K562 (cell line): ENCODE results near the gene PTPRF. TPM values are rescaled to one million over a fixed set of nuclear protein-coding genes. Genes with fewer than 3 reads are reported as not detected.

ENCODE experiments used
- ATAC-seq: fragments of 200-7000 bp; cut with Tn5 transposase; 3 replicates; pipeline ENCODE4 v1.9.1; 2020; ENCODE audit warnings: moderate library complexity
- BruUV-seq: library from RNA; stranded (reverse); fragments of 400-500 nt; replicated peaks from 2 replicates; lab custom pipeline; 2021; lab: Mats Ljungman, UMichigan
- CTCF ChIA-PET: fragments of 300-600 bp; formaldehyde crosslinking; extraction: SDS; loops from one replicate; lab custom pipeline; 2021; ENCODE audit warnings: low intra/inter-chr PET ratio; lab: Yijun Ruan, JAX
- POLR2A ChIA-PET: fragments of 300-600, 350-650 bp; sonication (Branson Sonifier 250); formaldehyde crosslinking; extraction: SDS; loops from one replicate; lab custom pipeline; 2021; ENCODE audit warnings: antibody characterized with exemption, inconsistent platforms; lab: Yijun Ruan, JAX
- DNase-seq, 4 experiments: peaks; one replicate each; pipeline versions ENCODE4 v3.0.0 to v3.0.0-alpha.2; 2011 to 2018; ENCODE audit warnings: low spot score in 3 of 4, mixed read lengths in 3 of 4; ENCODE audit errors: extremely low read depth in 1 of 4
- FAIRE-seq: peaks from 2 replicates; lab custom pipeline; 2011; peaks lifted over from hg19 to GRCh38; lab: Jason Lieb, UNC
- H2AFZ ChIP-seq: 2 replicates; pipeline ENCODE4 v1.6.0; 2011; ENCODE audit warnings: low read depth, low read length, control low read depth, inconsistent platforms
- H3K27ac ChIP-seq: fragments of 200-600 bp; 3 replicates; pipeline ENCODE4 v1.8.0; 2011; ENCODE audit warnings: low read depth, mild to moderate bottlenecking, control low read depth, inconsistent platforms, low read length, moderate library complexity, mixed read lengths; ENCODE audit errors: extremely low read depth
- H3K27me3 ChIP-seq, 2 experiments: fragments of 300-600 bp in 1 of 2; 2 replicates in 1 of 2; 3 replicates in 1 of 2; pipeline versions ENCODE4 v1.6.0 to v1.8.0; 2011; ENCODE audit warnings: inconsistent platforms in 2 of 2, low read length in 2 of 2, mild to moderate bottlenecking in 1 of 2, mixed read lengths in 1 of 2, moderate library complexity in 1 of 2; ENCODE audit not compliant: control insufficient read depth in 2 of 2, insufficient read depth in 2 of 2
- H3K36me3 ChIP-seq: fragments of 300-600 bp; 3 replicates; pipeline ENCODE4 v1.8.0; 2011; ENCODE audit warnings: mild to moderate bottlenecking, low read length, inconsistent platforms; ENCODE audit not compliant: control insufficient read depth, insufficient read depth
- H3K4me1 ChIP-seq, 2 experiments: fragments of 200-600 bp in 1 of 2; replicated peaks in 1 of 2; 2 replicates in 1 of 2; 3 replicates in 1 of 2; pipeline versions ENCODE4 v1.5.1 to v1.8.0; 2011; ENCODE audit warnings: inconsistent platforms in 2 of 2, low read length in 2 of 2, mild to moderate bottlenecking in 1 of 2, mixed read lengths in 1 of 2, moderate library complexity in 1 of 2; ENCODE audit not compliant: control insufficient read depth in 2 of 2, insufficient read depth in 2 of 2
- H3K4me2 ChIP-seq: 2 replicates; pipeline ENCODE4 v1.6.1; 2011; ENCODE audit warnings: low read length, control low read depth, inconsistent platforms, mixed read lengths; ENCODE audit not compliant: insufficient read depth
- H3K4me3 ChIP-seq: fragments of 200-600 bp; sonication (generic), shearing (Covaris generic); 2 replicates; pipeline ENCODE4 v1.5.1; 2016; ENCODE audit warnings: control low read depth, inconsistent platforms
- H3K79me2 ChIP-seq: fragments of 200-600 bp; 3 replicates; pipeline ENCODE4 v1.8.0; 2011; ENCODE audit warnings: low read length, inconsistent platforms; ENCODE audit not compliant: control insufficient read depth, insufficient read depth
- H3K9ac ChIP-seq, 2 experiments: 2 replicates each; pipeline versions ENCODE4 v1.6.0 to v1.6.1; 2011; ENCODE audit warnings: low read depth in 2 of 2, low read length in 2 of 2, control low read depth in 1 of 2, inconsistent platforms in 1 of 2, mild to moderate bottlenecking in 1 of 2, mixed read lengths in 1 of 2; ENCODE audit not compliant: insufficient read depth in 1 of 2
- H3K9me1 ChIP-seq: one replicate; pipeline ENCODE4 v1.6.0; 2011; ENCODE audit warnings: inconsistent platforms, mild to moderate bottlenecking, low read length, moderate library complexity; ENCODE audit not compliant: control insufficient read depth, insufficient read depth
- H3K9me3 ChIP-seq: replicated peaks from 2 replicates; pipeline ENCODE4 v1.5.1; 2011; ENCODE audit warnings: low read depth, low read length, inconsistent platforms; ENCODE audit not compliant: control insufficient read depth, insufficient read depth
- H4K20me1 ChIP-seq: replicated peaks from 2 replicates; pipeline ENCODE4 v1.6.1; 2011; ENCODE audit warnings: low read length, inconsistent platforms, mixed read lengths; ENCODE audit not compliant: control insufficient read depth, insufficient read depth
- LCOR ChIP-seq: sonication (generic); formaldehyde crosslinking; IDR thresholded peaks from 2 replicates; pipeline ENCODE4 v1.8.0; 2022; ENCODE audit warnings: mild to moderate bottlenecking, missing genetic modification reagents
- MGA ChIP-seq: fragments of 450-650 bp; IDR thresholded peaks from 2 replicates; pipeline ENCODE4 v1.6.1; 2016; ENCODE audit warnings: mild to moderate bottlenecking, moderate library complexity
- SAFB2 ChIP-seq: fragments of 200-400 bp; formaldehyde crosslinking; IDR thresholded peaks from 2 replicates; pipeline ENCODE4 v1.6.1; 2018; ENCODE audit warnings: borderline replicate concordance, low read length, low read depth, moderate library complexity; ENCODE audit not compliant: severe bottlenecking
- SMAD2 ChIP-seq: fragments of 150-350 bp; IDR thresholded peaks from 2 replicates; pipeline ENCODE4 v1.6.1; 2014; ENCODE audit warnings: low read depth, mild to moderate bottlenecking, low read length
- SRSF1 ChIP-seq: fragments of 200-400 bp; formaldehyde crosslinking; IDR thresholded peaks from 2 replicates; pipeline ENCODE4 v1.6.1; 2017; ENCODE audit warnings: mild to moderate bottlenecking, low read depth, low read length, moderate library complexity
- ZNF445 ChIP-seq: fragments of 250-450 bp; sonication (Bioruptor Pico); IDR thresholded peaks from 2 replicates; pipeline ENCODE4 v1.4.0; 2020; ENCODE audit warnings: low read depth, mild to moderate bottlenecking, moderate library complexity
- ZNF75A ChIP-seq: fragments of 450-650 bp; formaldehyde crosslinking; IDR thresholded peaks from 2 replicates; pipeline ENCODE4 v1.4.0; 2020; ENCODE audit warnings: mild to moderate bottlenecking
- WGBS: fragments of 100-300 bp; shearing (Covaris generic); methylation state at CpG from one replicate; pipeline ENCODE4 v1.1.6; 2016; ENCODE audit warnings: low coverage, mixed read lengths; ENCODE audit not compliant: insufficient coverage; ENCODE audit errors: missing lambda C conversion rate; 5-methylcytosine and 5-hydroxymethylcytosine counted together
- in situ Hi-C: fragments of 300-500 bp; cut with MboI; formaldehyde crosslinking; loops from 4 replicates; pipeline ENCODE4 v1.15.0; 2018; ENCODE audit warnings: inconsistent platforms, mixed read lengths
- intact Hi-C: fragments of 100-400 bp; cut with micrococcal nuclease; formaldehyde crosslinking; loops from 2 replicates; pipeline ENCODE4 v1.14.2; 2022
- polyA plus RNA-seq, 8 experiments: library from polyadenylated mRNA; depleted of rRNA in 4 of 8; stranded (reverse) in 5 of 8; unstranded in 3 of 8; fragments of >200 nt; fragmentation: Nextera tagmentation in 2 of 8; fragmentation: Illumina TruSeq in 1 of 8; extraction: Ambion mirVana in 2 of 8; extraction: Trizol in 1 of 8; gene quantifications; 2 replicates each; pipeline versions ENCODE4 v1.2.1 to v1.2.3, GENCODE V29; 2011 to 2014; ENCODE audit warnings: inconsistent platforms in 1 of 8, missing spikeins in 1 of 8
- total RNA-seq, 7 experiments: library from RNA; depleted of rRNA in 6 of 7; stranded (reverse); fragments of >200 nt in 6 of 7; fragmentation: Illumina TruSeq in 2 of 7; extraction: Trizol in 2 of 7; gene quantifications; 2 replicates each; pipeline versions ENCODE4 v1.2.1 to v1.2.3, GENCODE V29; 2011 to 2021; ENCODE audit warnings: low replicate concordance in 1 of 7
- TF ChIP-seq, protein P1 (sequence below): fragments of 200-800 bp; sonication (Bioruptor generic); IDR thresholded peaks from 2 replicates; pipeline ENCODE4 v1.6.1; 2017; ENCODE audit warnings: missing genetic modification characterization, missing compliant biosample characterization

Gene PTPRF
- total and polyA plus RNA-seq, 9 of the 15 experiments (the other 6 are each of a cell fraction or from before 2014, with no cell fraction given), result 0.13 to 4.3 (median 1.1) TPM

- in situ Hi-C loops (no loop called here), intact Hi-C loops (no loop called here)
- Histone ChIP-seq H2AFZ (no peak overlapping the region), H3K27ac (no peak overlapping the region), H3K9ac (no peak overlapping the region), H3K4me3 (no peak overlapping the region), H3K36me3 (no peaks in the 10 kb centered on the region), H3K79me2 (no peaks in the 10 kb centered on the region), H3K4me1 (peaks cover 0 to 16% of the 10 kb centered on the region in 2 experiments; a peak in 3 of 5 replicates), H3K9me1 (no peaks in the 10 kb centered on the region), H3K4me2 (no peak overlapping the region), H4K20me1 (peaks cover 20% of the 10 kb centered on the region), H3K9me3 (no peaks in the 10 kb centered on the region), H3K27me3 (peaks cover 66 to 100% of the 10 kb centered on the region in 2 experiments)
- DNase-seq, result no peak
- ATAC-seq, result no peak
- FAIRE-seq, result no peak
- ChIA-PET POLR2A (interaction anchor here (0.8 kb wide), 1 partner anchor 69 kb away, joined by 4 read pairs; no protein-coding TSS in a partner anchor), CTCF (no interaction called here)
- no TSS peak for BruUV-seq
- WGBS, result 17% methylated on average over 21 of the region's 22 CpGs
- TF ChIP-seq SAFB2, result no peak
- TF ChIP-seq MGA, result no peak
- no peak for TF ChIP-seq ZNF445 (CRISPR knock-in tag)
- no peak for TF ChIP-seq ZNF75A (CRISPR knock-in tag)
- no peak for TF ChIP-seq LCOR (CRISPR knock-in tag)
- TF ChIP-seq, protein P1, sequence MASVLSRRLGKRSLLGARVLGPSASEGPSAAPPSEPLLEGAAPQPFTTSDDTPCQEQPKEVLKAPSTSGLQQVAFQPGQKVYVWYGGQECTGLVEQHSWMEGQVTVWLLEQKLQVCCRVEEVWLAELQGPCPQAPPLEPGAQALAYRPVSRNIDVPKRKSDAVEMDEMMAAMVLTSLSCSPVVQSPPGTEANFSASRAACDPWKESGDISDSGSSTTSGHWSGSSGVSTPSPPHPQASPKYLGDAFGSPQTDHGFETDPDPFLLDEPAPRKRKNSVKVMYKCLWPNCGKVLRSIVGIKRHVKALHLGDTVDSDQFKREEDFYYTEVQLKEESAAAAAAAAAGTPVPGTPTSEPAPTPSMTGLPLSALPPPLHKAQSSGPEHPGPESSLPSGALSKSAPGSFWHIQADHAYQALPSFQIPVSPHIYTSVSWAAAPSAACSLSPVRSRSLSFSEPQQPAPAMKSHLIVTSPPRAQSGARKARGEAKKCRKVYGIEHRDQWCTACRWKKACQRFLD (CRISPR knock-in tag), result no peak
- no peak for TF ChIP-seq SRSF1
- TF ChIP-seq SMAD2, result no peak
Measured at GRCh38 chr1:43618521-43619313, 88.0 kb downstream of the PTPRF start.
